SH-SY5Y (cell line): ENCODE data around the gene MRPL37.

Experiments
- GATA2 ChIP-seq: IDR thresholded peaks from 2 replicates; pipeline ENCODE4 v1.6.1; 2011; ENCODE audit warnings: mild to moderate bottlenecking, low read depth, low read length
- GATA3 ChIP-seq: IDR thresholded peaks from 2 replicates; pipeline ENCODE4 v1.6.1; 2011; ENCODE audit warnings: low read depth, mild to moderate bottlenecking, low read length, moderate library complexity

DNA sequence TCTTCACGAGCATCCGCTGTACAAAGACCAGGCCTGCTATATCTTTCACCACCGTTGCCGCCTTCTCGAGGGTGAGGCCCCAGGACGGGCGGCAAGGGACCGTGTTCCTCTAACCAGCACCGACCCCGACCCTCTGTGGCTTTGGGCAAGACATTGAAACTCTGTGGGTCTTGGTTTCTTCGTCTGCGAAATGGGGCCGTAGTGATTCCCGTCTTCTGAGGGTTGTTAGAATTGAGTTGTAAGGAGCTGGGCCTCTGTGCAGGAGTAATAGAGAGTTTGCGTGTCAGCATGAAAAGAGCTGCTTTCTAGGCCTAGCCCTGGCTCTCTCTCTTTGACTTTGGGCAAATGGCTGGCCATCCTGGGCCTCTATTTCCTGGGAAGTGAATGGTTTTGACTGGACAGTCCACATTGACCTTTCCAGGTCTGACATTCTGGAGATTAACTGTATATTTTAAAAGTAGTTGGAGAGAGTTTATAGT, 591 bp downstream of the MRPL37 start:
- TF ChIP-seq GATA2, result no peak
- TF ChIP-seq GATA3, result no peak
